Raji (cell line): ENCODE measurements around the gene HMG20B.

ENCODE experiments used
- POLR2A ChIP-seq: IDR thresholded peaks from 2 replicates; pipeline ENCODE4 v1.6.1; 2011; ENCODE audit warnings: low read depth, low read length, control low read depth; ENCODE audit not compliant: insufficient read depth

The HMG20B gene

DNA sequence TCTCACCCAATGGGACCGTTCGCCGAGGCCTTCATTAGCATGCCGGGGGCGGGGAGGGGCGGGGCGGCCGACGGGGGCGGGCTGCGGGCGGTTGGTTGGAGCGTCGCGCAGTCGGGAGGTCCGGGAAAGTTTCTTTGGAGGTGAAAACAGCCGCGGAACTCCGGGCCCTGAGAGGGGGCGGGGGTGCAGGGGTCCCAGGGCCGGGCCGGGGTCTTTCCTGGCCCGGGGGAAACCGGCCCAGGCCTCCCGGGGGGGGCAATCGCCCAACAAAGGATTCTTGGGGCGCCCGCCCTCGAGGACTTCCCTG is at the start of gene HMG20B:
TSS of gene HMG20B (plus strand) at position 90 of the 307 bp plus-strand sequence. CDS start 366 bp downstream, outside the sequence.
- 0 out of 2 replicates have a peak, but pooled peaks have one; percentile 27 for TF ChIP-seq POLR2A

DNA sequence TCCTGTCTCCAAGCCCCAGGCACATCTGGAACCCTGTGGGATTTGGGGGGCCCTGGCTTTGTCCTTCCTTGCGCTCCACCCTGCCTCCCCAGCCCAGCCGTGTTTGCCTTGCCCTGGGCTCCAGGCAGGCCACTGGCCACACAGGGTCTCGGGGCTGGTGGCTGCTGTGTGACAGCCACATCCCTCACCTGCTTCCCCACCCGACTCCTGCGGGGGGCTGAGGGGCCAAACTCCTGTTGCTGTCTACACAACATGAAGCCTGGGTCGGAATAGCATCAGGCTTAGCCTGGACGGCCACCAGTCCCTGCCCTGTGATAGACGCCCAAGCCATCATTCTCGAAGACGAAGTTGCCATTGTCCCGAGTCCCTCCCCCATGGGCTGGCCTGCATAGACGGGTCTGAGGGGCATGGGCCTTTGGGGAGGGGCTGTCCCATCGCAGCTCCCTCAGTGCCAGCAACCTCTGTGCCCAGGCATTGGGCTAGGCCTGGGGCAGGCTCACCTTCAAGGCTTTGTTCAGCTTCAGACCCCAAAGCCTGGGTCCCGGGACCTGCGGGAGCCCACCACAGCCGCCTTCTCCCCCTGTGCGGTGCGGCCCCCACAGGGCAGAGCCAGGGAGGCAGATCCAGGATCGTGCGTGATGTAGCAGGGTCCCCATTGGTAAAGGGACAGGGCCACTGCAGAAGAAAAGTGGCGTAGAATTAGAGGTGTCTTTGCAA is 49.2 kb upstream of the HMG20B start:
- no peak for TF ChIP-seq POLR2A

DNA sequence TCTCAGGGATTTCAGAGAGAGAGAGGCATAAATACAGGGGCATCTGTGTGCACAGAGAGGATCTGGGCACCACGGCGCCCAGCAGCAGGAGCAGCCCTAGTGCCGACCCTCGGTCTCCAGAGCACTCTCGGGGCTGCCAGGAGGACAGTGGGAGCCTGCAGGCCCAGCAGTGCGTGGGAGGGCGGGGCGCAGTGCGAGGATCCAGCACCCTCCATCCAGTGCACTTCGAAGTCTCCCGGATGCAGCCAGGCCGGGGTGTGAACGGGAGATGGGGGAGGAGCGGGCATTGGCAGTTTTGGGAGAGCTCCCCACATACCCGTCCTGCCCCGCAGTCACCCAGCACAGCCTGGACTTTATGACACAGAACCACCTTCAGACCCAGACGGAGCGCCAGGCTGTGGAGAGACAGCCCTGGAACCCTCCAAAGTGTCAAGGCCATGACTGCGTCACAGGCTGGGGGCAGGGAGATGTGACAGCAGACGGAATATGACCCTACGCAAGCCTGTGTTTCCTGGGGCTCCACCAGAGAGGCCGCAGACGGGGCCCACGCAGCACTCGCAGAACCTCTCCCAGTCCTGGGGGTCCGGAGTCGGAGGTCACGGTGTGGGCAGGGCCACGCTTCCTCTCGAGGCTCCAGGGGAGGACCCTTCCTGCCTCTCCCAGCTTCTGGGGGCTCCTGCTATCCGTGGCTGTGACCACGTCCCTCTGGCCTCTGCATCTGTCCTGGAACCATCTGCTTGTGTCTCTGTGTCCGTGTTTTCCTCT is 48.5 kb upstream of the HMG20B start:
- no peak for TF ChIP-seq POLR2A

DNA sequence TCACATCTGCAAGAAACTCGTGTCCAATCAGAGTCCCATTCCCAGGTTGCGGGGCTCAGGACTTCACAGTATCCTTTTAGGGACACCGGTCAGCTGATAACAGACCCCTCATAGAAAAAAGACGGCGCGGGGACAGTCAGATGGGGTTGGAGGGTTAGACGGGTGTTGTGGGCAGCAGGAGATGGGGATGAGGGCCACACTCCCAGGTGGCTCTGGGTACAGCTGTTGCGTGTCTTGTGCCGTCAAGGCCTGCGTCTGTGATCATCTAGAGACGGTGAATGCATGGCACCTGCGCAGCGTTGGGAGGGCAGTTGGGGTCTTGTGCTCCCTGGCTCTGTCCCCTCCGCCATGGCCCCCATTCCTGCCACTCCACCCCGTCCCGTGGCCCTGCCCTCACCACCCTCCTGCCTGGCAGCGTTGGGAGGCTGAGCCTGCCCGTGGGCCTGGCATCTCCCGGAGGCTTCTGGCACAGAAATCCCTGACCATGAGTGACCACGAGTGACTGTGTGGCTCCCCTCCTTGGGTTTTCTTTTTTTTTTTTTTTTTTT is 47.8 kb upstream of the HMG20B start:
- TF ChIP-seq POLR2A = no peak

DNA sequence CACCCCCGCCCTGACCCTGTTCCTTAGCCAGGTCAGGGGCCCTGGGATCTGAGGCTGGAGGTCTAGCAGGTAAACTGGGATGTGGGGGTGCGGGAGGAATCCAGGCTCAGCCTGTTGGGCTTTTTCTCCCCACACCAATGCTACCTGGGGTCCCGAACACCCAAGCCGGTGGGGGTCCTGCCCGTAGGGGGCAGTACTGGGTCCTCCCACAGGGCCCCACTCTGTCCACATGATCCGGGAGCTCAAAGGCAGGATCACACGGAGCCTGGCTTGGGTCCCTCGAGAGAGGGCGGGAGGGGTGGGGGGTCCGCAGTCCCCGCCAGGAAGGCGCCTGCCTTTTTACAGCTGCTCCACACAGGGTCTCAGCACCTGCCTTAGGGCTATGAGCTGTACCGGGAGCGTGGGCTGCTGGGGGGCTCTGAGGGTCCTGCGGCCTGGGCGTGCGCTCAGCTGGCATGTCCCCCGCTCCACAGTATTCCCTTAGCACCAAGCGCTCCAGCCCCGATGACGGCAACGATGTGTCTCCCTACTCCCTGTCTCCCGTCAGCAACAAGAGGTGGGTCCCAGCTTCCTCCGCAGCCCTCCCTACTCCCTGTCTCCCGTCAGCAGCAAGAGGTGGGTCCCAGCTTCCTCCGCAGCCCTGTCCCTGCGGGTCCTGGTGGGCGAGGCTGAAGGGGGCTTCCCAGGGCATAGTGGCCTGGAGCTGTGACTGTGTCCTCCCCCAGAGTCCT is 46.1 kb upstream of the HMG20B start:
- TF ChIP-seq POLR2A = no peak

DNA sequence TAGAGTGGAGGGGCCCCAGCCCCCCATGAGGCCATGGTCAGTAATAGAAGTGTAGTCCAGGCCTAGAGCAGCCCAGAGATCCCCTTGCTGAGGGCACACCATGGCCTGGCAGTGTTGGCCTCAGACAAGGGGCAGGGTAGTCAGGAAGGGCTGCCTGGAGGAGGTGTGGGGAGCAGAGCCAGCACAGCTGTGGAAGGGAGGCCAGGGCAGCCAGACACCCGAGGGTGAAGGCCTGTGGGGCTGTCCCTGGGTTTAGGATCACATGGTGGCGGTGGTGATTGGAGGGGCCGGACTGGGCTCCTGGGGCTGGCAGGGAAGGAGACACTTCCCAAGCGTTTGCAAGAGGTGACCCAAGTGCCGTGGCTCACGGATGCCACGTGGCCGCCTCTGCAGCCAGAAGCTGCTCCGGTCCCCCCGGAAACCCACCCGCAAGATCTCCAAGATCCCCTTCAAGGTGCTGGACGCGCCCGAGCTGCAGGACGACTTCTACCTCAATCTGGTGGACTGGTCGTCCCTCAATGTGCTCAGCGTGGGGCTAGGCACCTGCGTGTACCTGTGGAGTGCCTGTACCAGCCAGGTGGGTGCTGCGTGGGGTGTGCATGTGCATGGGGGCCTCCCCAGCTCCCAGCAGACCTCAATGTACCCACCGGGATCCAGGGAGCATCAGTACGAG is 45.4 kb upstream of the HMG20B start:
- no peak for TF ChIP-seq POLR2A

DNA sequence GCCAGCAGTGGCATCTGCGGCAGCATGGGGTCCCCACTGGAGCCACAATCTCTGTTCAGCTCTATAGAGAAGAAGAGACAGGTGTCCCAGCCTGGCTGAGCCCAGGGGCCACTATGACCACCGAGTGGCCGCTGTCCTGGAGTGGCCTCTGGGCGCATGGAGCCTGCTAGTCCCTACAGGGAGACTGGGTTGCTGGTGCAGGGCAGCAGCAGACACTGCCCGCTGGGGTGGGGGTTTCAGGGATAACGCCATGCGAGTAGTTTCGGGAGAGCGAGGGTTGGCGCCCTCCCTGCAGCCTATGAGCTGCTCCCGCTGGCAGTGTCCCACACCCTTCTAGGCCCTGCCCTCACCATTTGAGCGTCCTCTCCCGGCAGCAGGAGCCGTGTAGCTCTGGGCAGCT is 44.7 kb upstream of the HMG20B start:
- TF ChIP-seq POLR2A = no peak

DNA sequence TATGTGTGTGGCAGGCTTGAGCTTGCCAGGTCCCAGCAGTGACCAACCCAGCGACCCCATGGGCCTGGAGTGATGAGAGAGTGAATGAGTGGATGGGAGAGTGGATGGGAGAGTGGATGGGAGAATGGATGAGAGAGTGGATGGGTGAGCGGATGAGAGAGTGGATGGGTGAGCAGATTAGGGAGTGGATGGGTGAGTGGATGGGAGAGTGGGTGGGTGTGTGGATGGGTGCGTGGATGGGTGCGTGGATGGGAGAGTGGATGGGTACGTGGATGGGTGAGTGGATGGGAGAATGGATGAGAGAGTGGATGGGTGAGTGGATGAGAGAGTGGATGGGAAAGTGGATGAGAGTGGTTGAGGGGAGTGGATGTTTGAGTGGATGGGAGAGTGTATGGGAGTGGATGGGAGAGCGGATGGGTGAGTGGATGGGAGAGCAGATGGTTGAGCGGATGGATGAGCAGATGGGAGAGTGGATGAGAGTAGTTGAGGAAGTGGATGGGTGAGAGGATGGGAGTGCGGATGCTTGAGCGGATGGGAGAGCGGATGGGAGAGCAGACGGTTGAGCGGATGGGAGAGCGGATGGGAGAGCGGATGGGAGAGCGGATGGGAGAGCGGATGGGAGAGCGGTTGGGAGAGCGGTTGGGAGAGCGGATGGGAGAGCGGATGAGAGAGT is 44.1 kb upstream of the HMG20B start:
- TF ChIP-seq POLR2A = no peak

DNA sequence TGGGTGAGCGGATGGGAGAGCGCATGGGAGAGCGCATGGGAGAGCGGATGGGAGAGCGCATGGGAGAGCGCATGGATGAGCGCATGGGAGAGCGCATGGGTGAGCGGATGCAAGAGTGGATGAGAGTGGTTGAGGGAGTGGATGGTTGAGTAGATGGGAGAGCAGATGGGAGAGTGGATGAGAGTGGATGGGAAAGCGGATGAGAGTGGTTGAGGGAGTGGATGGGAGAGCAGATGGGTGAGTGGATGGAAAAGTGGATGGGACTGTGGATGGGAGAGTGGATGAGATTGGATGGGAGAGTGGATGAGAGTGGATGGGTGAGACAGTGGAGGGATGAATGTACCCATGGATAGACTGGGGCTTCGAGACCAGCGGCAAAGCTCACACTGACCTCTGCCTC is 42.4 kb upstream of the HMG20B start:
- no peak for TF ChIP-seq POLR2A

DNA sequence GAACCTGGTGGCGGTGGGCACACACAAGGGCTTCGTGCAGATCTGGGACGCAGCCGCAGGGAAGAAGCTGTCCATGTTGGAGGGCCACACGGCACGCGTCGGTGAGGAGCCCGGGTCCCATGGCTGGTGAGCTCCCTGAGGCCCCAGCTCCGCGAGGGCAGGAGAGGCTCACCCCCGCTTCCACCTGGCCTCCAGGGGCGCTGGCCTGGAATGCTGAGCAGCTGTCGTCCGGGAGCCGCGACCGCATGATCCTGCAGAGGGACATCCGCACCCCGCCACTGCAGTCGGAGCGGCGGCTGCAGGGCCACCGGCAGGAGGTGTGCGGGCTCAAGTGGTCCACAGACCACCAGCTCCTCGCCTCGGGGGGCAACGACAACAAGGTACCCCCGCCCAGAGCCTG is 41.0 kb upstream of the HMG20B start:
- TF ChIP-seq POLR2A = no peak

DNA sequence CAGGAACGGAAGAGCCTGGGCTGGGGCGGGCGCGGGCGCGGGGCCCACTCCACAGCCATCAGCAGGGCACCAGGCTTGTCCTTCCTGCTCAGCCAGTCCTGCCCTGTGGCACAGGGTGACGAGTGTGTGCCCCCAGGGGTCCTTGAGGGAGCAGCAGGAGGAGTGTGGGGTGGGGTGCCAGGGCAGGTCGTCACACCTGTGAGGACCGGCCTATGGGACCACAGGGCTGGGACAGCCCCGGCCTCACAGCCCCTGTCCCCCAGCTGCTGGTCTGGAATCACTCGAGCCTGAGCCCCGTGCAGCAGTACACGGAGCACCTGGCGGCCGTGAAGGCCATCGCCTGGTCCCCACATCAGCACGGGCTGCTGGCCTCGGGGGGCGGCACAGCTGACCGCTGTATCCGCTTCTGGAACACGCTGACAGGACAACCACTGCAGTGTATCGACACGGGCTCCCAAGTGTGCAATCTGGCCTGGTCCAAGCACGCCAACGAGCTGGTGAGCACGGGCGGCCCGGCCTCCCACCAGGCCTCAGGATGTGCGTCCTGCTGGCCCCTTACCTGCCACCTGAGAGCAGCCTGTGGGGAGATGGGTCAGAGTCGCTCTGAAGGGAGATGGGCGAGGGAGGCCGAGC is 40.5 kb upstream of the HMG20B start:
- TF ChIP-seq POLR2A = no peak

DNA sequence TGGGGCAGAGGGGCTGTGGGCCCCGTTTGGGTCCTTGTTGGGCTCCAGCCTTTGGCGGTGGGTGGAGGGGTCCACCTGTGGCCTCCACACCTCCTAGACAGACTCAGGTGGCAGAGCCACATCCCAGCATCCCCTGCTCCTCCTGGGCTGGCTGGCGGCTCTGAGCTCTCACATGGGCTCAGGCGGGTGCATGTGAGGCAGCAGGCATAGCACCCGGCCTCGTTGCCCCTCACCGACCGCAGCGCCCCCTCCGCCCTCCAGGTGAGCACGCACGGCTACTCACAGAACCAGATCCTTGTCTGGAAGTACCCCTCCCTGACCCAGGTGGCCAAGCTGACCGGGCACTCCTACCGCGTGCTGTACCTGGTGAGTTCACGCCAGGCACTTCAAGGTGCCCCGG is 39.7 kb upstream of the HMG20B start:
- TF ChIP-seq POLR2A = no peak

DNA sequence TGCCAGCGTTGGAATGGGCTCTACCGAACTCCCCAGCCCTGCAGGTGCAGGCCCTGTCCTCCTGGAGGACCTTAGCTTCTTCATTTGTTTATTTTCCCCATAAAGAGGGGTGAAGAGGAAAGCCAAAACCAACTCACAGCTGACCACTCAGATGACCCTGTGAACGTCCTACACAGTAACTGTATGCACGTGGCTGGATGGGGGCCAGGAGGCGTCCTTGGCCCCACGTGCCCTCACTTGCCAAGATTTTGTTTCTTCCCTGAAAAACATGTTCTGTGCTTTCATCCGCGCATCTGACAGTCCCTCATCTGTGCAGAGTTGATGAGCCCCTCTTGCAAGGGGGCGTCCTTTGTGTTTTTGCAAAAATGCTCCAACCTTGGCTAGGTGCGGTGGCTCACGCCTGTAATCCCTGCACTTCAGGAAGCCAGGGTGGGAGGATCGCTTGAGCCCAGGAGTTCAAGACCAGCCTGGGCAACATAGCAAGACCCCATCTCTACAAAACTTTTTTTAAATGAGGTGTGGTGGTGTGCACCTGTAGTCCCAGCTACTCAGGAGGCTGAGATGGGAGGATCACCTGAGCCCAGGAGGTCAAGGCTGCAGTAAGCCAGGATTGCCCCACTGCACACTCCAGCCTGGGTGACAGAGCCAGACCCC is 39.1 kb upstream of the HMG20B start:
- TF ChIP-seq POLR2A = no peak
